Amniotic epithelial cell (primary cell): Measurements from ENCODE around the gene ESYT3.
"Not testable (repeated sequence)": the region's sequence is repeated elsewhere in the genome, so short reads cannot be mapped to it uniquely, and the experiment has no call there.

ENCODE experiments used
- DNase-seq: peaks from one replicate; pipeline ENCODE4 v3.0.0-alpha.2; 2010; ENCODE audit warnings: low read depth

ESYT3 gene

DNA sequence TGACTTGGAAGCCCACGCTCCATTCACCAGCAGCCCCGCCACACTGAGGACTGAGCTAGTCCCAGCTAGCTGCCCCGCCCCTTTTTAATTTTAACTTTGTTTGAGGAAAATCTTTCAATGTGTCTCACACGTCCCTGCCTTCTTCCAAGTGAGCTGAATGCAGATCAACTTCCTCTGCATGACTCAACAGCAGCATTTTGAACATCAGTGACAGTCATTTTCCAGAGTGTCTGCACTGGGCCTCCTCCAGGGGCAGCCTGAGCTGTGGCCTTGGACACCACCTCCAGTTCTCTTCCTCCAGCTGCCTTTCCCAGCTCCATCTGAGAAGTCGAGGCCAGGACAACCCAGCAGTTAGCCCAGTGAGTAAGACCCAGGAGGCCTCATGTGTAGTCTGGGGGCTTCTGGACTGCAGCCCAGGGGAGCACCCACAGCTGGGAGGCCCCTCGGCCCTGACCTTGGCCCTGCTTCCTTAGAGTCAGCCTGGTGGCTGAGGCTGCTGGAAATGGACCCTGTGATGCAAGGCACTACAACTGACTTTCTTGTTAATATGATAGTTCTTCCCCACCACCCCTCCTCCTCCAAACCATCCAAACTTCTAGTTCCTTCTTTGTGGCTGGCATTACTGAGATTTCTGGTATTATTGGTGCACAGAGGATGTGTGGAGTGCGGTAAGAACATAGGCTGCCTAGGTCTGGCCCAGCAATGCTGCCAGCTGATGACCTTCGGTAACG lies 21.4 kb upstream of the ESYT3 start:
- peak; percentile 11 for DNase-seq

DNA sequence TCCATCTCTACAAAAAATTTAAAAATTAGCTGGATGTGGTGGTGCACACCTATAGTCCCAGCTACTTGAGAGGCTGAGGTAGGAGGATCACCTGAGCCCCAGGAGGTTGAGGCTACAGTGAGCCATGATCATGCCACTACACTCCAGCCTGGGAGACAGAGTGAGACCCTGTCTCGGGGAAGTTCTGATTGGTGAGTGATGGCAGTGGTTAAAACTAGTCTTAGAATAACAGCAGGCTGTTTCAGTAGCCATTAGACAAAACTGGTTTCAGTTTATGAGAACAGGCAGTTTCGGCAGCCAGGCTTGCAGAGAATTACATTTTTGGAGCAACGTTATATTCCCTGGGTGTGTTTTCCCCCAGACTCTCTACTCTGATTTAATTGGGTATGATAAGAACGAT lies 18.2 kb upstream of the ESYT3 start:
- DNase-seq, result not testable (repeated sequence)

DNA sequence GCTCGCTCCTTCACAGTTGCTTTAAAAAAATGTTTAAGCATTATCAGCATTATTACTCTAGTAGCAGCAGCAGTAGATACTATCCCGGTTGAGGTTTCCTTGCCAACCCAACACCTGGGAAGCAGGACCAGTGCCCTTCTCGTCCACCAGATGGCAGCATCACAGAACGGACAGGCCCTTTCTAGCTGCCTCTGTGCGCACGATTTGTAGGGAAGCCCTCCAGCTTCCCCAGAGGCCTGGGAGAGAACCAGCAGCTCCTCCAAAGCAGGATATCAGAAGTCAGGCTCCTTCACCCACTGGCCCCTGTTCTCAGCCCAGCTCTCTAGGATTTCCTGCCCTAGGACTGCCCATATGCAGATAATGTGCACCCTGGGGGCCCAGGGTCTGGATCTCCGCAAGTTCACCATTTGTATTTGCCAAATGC lies 16.8 kb upstream of the ESYT3 start:
- DNase-seq, result peak; percentile 78

- no peak for DNase-seq
Measured at GRCh38 chr3:138418601-138419206, 15.7 kb upstream of the ESYT3 start.

DNA sequence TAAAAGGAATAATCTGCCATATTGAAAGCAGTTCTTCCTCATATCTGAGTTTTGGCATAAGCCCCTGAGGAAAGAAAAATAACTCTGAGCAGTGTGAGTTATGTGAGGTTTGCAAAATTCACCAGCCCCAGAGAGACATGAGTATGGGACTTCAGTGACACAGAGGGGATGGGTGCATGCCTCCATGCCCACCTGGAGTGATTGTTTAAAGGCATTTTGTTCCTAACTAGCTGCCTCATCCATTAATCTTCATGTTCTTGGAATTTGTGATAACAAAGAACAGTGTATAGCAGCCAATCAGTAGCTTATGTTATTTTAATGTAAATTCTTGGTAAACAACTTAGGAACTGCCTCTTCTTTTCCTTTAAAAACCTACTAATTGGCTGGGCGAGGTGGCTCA lies 11.1 kb upstream of the ESYT3 start:
- DNase-seq, result no peak

- no peak for DNase-seq
Measured at GRCh38 chr3:138424323-138424722, 10.1 kb upstream of the ESYT3 start.

DNA sequence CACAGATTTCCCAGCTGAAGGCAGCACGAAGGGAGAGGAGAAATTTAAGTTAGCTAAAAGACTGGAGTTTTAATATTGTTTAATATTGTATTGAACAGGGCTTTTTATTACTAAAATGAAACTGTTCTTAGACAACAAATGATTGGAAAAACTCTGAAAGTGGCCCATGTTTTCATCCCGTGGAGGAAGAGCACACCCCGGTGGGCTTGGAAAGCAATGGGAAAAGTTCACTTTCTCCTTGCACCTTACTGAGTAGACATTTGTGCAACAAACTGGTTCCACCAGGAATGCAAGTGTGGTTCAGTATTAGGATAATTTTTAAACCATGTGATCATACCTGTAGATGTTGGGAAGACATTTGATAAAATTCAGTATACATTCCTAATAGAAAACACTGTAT lies 8.2 kb upstream of the ESYT3 start:
- peak; percentile 37 for DNase-seq

- not testable (repeated sequence) for DNase-seq
Measured at GRCh38 chr3:138426754-138427153, 7.7 kb upstream of the ESYT3 start.

DNA sequence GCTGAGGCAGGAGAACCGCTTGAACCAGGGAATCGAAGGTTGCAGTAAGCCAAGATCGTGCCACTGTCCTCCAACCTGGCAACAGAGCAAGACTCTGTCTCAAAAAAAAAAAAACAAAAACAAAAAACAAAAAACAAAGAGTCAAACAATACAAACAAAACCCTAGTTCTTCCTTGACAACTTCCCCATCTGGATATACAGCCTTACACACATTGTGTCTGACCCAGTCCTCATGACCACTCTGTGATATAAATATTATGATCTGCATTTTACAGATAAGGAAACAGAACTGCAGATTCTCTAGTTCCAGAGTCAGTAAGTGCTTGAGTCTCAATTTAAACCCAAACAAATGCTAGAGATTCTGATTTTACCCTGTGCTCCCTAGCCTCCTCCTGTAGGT lies 4.8 kb upstream of the ESYT3 start:
- DNase-seq, result no peak

- DNase-seq, result no peak
Measured at GRCh38 chr3:138432576-138433240, 1.7 kb upstream of the ESYT3 start.

- DNase-seq, result no peak
Measured at GRCh38 chr3:138433892-138434275, 532 bp upstream of the ESYT3 start.

GRCh38 chr3:138434875-138435772 lies 708 bp downstream of the ESYT3 start:
- DNase-seq, result no peak

- DNase-seq, result no peak
Measured at GRCh38 chr3:138435840-138436239, 1.4 kb downstream of the ESYT3 start.

DNA sequence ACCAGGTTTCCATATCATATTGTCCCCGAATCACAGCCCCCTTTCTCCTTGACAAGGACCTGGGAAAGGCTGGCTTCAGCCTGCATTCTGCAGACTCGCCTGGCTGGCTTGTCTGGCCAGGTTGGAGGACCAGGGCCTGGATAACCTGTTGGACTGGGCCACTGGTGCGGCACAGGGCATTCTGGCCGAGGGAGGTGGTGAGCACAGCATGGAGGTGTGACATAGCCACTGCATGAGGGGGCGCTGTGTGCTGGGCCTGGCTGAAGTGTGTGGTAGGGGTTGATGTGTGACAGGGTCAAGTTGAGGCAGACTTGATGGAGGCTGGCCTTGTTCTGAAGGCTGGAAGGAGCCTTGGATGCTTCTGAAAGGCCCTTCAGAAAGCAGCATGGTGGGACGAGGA lies 2.9 kb downstream of the ESYT3 start:
- no peak for DNase-seq

DNA sequence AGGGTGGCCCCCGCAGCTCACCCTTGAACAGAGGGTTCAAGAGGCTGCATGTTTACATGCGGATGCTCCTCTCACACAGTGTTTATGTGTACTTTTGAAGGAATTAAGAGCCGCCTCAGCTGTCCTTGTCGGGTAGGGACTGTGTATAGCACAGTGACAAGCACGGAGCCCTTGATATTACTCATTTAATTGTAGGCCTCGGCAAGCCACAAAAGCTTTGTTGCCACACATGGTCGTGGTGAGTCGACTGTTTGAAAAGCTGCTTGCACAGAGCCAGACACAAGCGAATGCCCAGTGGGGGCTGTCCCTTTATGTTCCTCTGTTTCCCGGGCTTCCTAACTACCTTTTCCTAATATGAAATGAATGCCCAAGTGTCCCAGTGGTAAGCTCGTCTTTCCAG lies 4.5 kb downstream of the ESYT3 start:
- no peak for DNase-seq

GRCh38 chr3:138439646-138440045 lies 5.2 kb downstream of the ESYT3 start:
- DNase-seq, result no peak

DNA sequence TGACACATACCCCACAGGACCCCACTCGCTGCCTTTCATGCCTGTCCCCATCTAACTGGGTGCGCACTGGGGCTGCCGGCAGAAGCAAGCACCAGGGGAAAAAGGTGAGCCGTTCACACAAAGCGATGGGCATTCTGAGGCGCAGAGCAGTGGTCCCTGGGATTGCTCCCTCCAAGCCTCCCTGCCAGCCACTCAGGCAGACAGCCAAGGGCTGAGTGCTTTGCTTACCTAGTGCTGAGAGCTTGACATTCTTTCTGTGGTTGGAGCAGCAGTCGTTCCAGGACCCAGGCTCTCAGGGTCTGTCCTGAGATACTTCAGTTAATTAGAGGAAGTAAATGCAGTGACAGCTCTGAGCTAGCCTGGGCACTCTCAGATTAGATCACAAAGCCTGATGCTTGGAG lies 5.7 kb downstream of the ESYT3 start:
- peak; percentile 34 for DNase-seq

DNA sequence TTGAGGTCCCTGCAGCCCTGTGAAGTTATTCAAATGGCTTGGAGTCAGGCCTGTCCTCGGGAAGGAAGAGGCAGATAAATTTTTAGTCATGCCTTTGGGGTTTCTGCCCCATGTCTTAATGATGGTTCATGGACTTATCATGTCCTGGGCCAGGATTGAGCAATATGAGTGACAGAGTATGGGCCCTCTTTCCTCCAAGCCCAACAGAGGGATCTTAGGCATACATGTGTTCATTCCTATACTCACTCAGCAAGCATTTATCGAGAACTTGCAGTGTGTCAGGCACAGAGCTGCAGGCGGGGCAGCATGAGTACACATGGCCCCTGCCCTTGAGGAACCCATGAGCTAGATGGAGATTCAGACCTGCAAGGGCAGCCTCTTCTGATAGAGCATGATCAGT lies 6.2 kb downstream of the ESYT3 start:
- peak; percentile 88 for DNase-seq

DNA sequence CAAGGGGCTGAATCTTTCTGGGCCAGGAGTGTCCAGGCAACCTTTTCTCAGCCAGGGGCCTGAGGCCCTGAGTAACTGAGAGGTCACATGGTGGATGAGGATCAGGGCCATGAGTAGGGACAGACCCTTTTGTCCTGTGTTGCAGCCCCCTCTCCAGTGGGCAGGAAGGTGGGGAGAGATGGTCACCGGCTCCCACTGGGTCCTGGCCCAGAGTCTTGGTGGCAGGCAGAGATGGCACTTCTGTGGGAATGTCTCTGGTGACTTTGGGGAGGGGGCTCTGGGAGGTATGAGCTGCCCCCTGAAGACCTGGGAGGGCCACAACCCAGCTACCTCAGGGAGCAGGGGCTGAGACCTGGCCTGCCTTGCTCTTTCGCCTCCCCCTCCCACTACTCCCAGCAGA lies 6.8 kb downstream of the ESYT3 start:
- no peak for DNase-seq

DNA sequence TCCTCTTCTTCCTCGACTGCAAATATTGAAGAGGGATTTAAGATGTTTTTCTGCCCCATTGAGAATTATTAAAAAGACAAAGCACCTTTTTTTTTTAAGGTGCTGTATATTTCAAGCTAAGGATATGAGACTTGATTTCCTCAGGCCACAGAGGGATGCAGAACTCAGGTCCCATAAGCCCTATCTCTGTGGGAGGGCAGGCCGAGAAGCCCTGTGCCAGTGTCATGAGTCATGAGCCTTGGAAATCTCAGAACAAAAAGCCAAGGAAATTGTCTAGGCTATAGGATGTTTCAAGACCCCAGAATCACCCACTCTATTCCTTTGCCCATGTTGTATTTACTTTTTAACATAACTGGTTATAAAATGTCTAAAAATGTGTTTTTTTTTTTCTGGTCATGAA lies 7.3 kb downstream of the ESYT3 start:
- DNase-seq, result peak; percentile 79

- DNase-seq, result peak; percentile 71
Measured at GRCh38 chr3:138442433-138442832, 8.0 kb downstream of the ESYT3 start.

DNA sequence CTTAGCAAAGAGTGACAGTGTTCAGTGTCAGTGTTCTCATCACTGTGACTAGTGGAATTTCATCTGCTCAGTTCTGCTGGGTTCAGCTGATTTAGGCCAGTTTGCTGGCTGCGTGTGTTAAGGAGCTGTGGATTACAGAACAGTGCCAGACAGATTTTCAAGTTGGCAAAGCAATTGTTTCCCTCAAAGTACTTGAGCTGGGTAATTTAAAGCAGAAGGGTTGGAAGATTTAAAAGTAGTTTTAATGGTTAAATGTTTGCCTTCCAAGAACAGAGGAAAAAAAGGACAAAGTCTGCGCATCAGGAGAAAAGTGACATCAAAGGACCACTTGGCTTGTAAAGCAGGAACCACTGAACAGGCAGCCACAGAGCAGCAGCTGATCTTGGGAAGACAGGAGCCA lies 8.7 kb downstream of the ESYT3 start:
- no peak for DNase-seq
